DOHH2 (cell line): ENCODE results near the gene SLC8A3.

Source experiments
- H3F3A ChIP-seq: fragments of 200-600 bp; sonication (generic), shearing (Covaris generic); 2 replicates; pipeline ENCODE4 v1.6.0; 2016; ENCODE audit warnings: antibody characterized with exemption, mild to moderate bottlenecking; ENCODE audit not compliant: control insufficient read depth, insufficient read depth
- H3K27ac ChIP-seq: fragments of 200-600 bp; sonication (generic); 2 replicates; pipeline ENCODE4 v1.5.1; 2014; ENCODE audit warnings: low read depth, mild to moderate bottlenecking, low read length, moderate library complexity
- H3K27me3 ChIP-seq: fragments of 200-600 bp; sonication (generic); 2 replicates; pipeline ENCODE4 v1.6.1; 2014; ENCODE audit warnings: mild to moderate bottlenecking, low read length, mixed read lengths; ENCODE audit not compliant: control insufficient read depth
- H3K36me3 ChIP-seq: fragments of 200-600 bp; sonication (generic); 2 replicates; pipeline ENCODE4 v1.6.1; 2014; ENCODE audit warnings: mild to moderate bottlenecking, low read length, moderate library complexity, mixed read lengths; ENCODE audit not compliant: control insufficient read depth
- H3K4me1 ChIP-seq: fragments of 200-600 bp; sonication (generic); 2 replicates; pipeline ENCODE4 v1.6.1; 2014; ENCODE audit warnings: mild to moderate bottlenecking, low read length, mixed read lengths; ENCODE audit not compliant: control insufficient read depth
- H3K4me2 ChIP-seq: fragments of 200-600 bp; sonication (generic); 2 replicates; pipeline ENCODE4 v1.6.0; 2014; ENCODE audit warnings: mild to moderate bottlenecking, low read length, moderate library complexity
- H3K4me3 ChIP-seq: fragments of 200-600 bp; sonication (generic); 2 replicates; pipeline ENCODE4 v1.5.1; 2014; ENCODE audit warnings: mild to moderate bottlenecking, low read length, mixed read lengths
- H3K79me2 ChIP-seq: fragments of 200-600 bp; sonication (generic); 2 replicates; pipeline ENCODE4 v1.6.1; 2014; ENCODE audit warnings: mild to moderate bottlenecking, low read length, mixed read lengths; ENCODE audit not compliant: control insufficient read depth
- H3K9me2 ChIP-seq: fragments of 200-600 bp; sonication (generic); replicated peaks from 2 replicates; pipeline ENCODE4 v1.6.1; 2014; ENCODE audit warnings: mild to moderate bottlenecking, low read length, mixed read lengths; ENCODE audit not compliant: control insufficient read depth
- H3K9me3 ChIP-seq: fragments of 200-600 bp; sonication (generic); 2 replicates; pipeline ENCODE4 v1.6.1; 2014; ENCODE audit warnings: antibody characterized with exemption, low read length, mixed read lengths; ENCODE audit not compliant: control insufficient read depth, insufficient read depth
- H4K20me1 ChIP-seq: fragments of 200-600 bp; sonication (generic); 2 replicates; pipeline ENCODE4 v1.6.0; 2014; ENCODE audit warnings: low read depth, mild to moderate bottlenecking, antibody characterized with exemption, low read length, moderate library complexity; ENCODE audit not compliant: control insufficient read depth, insufficient read depth
- EZH2phosphoT487 ChIP-seq: fragments of 200-600 bp; sonication (generic); IDR thresholded peaks from 2 replicates; pipeline ENCODE4 v1.6.1; 2017; ENCODE audit warnings: borderline replicate concordance, mild to moderate bottlenecking, antibody characterized with exemption, low read length, moderate library complexity, mixed read lengths
- TF ChIP-seq, protein P1 (sequence below): fragments of 200-600 bp; sonication (generic); IDR thresholded peaks from one replicate; pipeline ENCODE4 v1.5.1; 2014; ENCODE audit warnings: antibody characterized with exemption, mild to moderate bottlenecking, low read depth, low read length; ENCODE audit not compliant: poor library complexity, severe bottlenecking

Gene SLC8A3

GRCh38 chr14:70144046-70144445 is 44.7 kb downstream of the SLC8A3 start:
- TF ChIP-seq, protein P1, sequence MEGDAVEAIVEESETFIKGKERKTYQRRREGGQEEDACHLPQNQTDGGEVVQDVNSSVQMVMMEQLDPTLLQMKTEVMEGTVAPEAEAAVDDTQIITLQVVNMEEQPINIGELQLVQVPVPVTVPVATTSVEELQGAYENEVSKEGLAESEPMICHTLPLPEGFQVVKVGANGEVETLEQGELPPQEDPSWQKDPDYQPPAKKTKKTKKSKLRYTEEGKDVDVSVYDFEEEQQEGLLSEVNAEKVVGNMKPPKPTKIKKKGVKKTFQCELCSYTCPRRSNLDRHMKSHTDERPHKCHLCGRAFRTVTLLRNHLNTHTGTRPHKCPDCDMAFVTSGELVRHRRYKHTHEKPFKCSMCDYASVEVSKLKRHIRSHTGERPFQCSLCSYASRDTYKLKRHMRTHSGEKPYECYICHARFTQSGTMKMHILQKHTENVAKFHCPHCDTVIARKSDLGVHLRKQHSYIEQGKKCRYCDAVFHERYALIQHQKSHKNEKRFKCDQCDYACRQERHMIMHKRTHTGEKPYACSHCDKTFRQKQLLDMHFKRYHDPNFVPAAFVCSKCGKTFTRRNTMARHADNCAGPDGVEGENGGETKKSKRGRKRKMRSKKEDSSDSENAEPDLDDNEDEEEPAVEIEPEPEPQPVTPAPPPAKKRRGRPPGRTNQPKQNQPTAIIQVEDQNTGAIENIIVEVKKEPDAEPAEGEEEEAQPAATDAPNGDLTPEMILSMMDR, result no peak
- TF ChIP-seq EZH2phosphoT487, result no peak

DNA sequence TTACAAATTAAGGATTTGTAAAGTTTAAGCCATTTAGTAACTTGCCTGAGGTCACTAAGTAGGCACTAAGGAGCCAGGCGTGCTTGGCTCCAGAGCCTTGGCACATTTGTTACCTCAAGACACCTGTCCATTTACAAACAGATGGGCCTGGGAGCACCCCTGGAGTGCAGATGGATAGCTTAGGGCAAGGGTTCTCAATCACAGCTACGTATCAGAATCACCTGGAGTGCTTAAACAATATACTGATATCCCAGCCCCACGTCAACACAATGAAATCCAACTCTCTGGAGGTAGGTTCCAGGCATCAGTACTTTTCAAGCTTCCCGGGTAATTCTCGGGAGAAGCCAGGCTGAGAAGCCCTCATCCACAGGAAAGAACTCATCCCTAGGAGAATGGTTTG is 45.4 kb downstream of the SLC8A3 start:
- no peaks in the 10 kb centered on the region for H3K36me3 ChIP-seq
- H3K27me3 ChIP-seq, result no peaks in the 10 kb centered on the region; the same call in 1 of the 2 replicates
- H3K27ac ChIP-seq, result no peak overlapping the region
- no peak overlapping the region for H3K4me3 ChIP-seq
- no peaks in the 10 kb centered on the region for H3K4me1 ChIP-seq
- H3K79me2 ChIP-seq, result no peaks in the 10 kb centered on the region
- TF ChIP-seq EZH2phosphoT487, result no peak
- TF ChIP-seq, protein P1, result no peak
- no peaks in the 10 kb centered on the region for H3F3A ChIP-seq
- no peak overlapping the region for H3K4me2 ChIP-seq
- H3K9me3 ChIP-seq, result no peaks in the 10 kb centered on the region
- H3K9me2 ChIP-seq, result no peaks in the 10 kb centered on the region
- H4K20me1 ChIP-seq, result no peaks in the 10 kb centered on the region

More at GRCh38 chr14:70144046-70144445, 44.7 kb downstream of the SLC8A3 start:
- no peaks in the 10 kb centered on the region for H3F3A ChIP-seq
- H3K79me2 ChIP-seq, result no peaks in the 10 kb centered on the region
- no peak overlapping the region for H3K4me2 ChIP-seq
- H3K27ac ChIP-seq, result no peak overlapping the region
- H3K4me3 ChIP-seq, result no peak overlapping the region
- no peaks in the 10 kb centered on the region; the same call in 1 of the 2 replicates for H3K27me3 ChIP-seq
- H3K4me1 ChIP-seq, result no peaks in the 10 kb centered on the region
- H3K9me2 ChIP-seq, result no peaks in the 10 kb centered on the region
- H3K9me3 ChIP-seq, result no peaks in the 10 kb centered on the region
- no peaks in the 10 kb centered on the region for H3K36me3 ChIP-seq
- no peaks in the 10 kb centered on the region for H4K20me1 ChIP-seq

DNA sequence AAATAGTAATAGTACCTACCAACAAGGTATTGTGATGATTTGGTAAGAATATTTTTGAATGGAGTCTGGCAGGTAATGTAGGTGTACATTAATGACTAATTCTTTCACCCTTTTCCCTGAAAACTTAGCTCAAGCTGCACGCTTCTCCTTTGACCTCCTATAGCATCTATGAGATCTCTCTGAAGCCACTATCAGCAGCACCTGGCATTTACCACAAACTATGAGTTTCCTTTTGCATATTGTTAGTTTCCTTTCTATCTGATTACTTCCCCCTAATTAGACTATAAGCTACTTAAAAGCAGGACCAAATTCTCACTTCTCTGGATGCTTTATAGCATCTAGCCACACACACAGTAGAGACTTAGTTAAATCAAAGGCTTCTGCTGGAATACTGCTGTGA is 48.1 kb downstream of the SLC8A3 start:
- no peaks in the 10 kb centered on the region for H3K4me1 ChIP-seq
- no peaks in the 10 kb centered on the region; the same call in 1 of the 2 replicates for H3K27me3 ChIP-seq
- no peaks in the 10 kb centered on the region for H3K36me3 ChIP-seq
- H3K9me3 ChIP-seq, result no peaks in the 10 kb centered on the region
- no peak overlapping the region for H3K4me3 ChIP-seq
- no peaks in the 10 kb centered on the region for H4K20me1 ChIP-seq
- no peak overlapping the region for H3K27ac ChIP-seq
- TF ChIP-seq EZH2phosphoT487, result no peak
- TF ChIP-seq, protein P1, result no peak
- H3K9me2 ChIP-seq, result no peaks in the 10 kb centered on the region
- no peaks in the 10 kb centered on the region for H3F3A ChIP-seq
- no peak overlapping the region for H3K4me2 ChIP-seq
- H3K79me2 ChIP-seq, result no peaks in the 10 kb centered on the region

GRCh38 chr14:70139384-70139783 is 49.4 kb downstream of the SLC8A3 start:
- Histone ChIP-seq H3K27ac (no peak overlapping the region), H3K4me2 (no peak overlapping the region), H3F3A (no peaks in the 10 kb centered on the region), H3K9me3 (no peaks in the 10 kb centered on the region), H3K4me3 (no peak overlapping the region), H3K79me2 (no peaks in the 10 kb centered on the region), H3K9me2 (no peaks in the 10 kb centered on the region), H4K20me1 (no peaks in the 10 kb centered on the region), H3K27me3 (no peaks in the 10 kb centered on the region; the same call in 1 of the 2 replicates), H3K4me1 (no peaks in the 10 kb centered on the region), H3K36me3 (no peaks in the 10 kb centered on the region)
- no peak for TF ChIP-seq EZH2phosphoT487
- TF ChIP-seq, protein P1, result no peak
